HL-60 (cell line): Measurements from ENCODE around the gene LY86.

ENCODE experiments used
- CTCF ChIP-seq: IDR thresholded peaks from one replicate; pipeline ENCODE4 v1.5.1; 2011; ENCODE audit warnings: low read length, control low read depth, inconsistent platforms; ENCODE audit not compliant: insufficient read depth
- POLR2AphosphoS5 ChIP-seq: IDR thresholded peaks from 2 replicates; pipeline ENCODE4 v1.6.1; 2012; ENCODE audit warnings: low read depth
- SPI1 ChIP-seq: IDR thresholded peaks from 2 replicates; pipeline ENCODE4 v1.6.1; 2012; ENCODE audit warnings: low read depth, mild to moderate bottlenecking, borderline replicate concordance
- TF ChIP-seq, protein P1 (sequence below): IDR thresholded peaks from 2 replicates; pipeline ENCODE4 v1.6.1; 2012; ENCODE audit warnings: low read depth; ENCODE audit not compliant: insufficient replicate concordance

DNA sequence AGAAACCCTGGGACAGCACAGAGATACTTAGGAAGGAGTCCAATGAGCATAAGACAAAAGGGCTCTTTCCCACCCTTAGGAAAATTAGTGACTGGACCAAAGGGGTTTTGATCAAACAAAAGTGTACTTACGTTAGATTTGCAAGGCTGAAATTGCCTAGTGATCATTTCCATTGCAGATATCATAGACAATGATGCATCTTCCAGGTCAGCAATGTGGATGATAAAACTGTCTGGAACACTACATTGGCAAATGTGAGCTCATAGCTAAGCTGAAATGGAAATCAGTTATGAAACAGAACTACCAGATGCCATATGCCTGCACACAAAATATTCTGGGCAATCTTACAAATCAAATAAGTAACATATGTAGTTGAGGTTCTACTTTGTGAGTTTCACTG lies 34.0 kb downstream of the LY86 start:
- TF ChIP-seq CTCF, result no peak
- no peak for TF ChIP-seq POLR2AphosphoS5
- TF ChIP-seq, protein P1, sequence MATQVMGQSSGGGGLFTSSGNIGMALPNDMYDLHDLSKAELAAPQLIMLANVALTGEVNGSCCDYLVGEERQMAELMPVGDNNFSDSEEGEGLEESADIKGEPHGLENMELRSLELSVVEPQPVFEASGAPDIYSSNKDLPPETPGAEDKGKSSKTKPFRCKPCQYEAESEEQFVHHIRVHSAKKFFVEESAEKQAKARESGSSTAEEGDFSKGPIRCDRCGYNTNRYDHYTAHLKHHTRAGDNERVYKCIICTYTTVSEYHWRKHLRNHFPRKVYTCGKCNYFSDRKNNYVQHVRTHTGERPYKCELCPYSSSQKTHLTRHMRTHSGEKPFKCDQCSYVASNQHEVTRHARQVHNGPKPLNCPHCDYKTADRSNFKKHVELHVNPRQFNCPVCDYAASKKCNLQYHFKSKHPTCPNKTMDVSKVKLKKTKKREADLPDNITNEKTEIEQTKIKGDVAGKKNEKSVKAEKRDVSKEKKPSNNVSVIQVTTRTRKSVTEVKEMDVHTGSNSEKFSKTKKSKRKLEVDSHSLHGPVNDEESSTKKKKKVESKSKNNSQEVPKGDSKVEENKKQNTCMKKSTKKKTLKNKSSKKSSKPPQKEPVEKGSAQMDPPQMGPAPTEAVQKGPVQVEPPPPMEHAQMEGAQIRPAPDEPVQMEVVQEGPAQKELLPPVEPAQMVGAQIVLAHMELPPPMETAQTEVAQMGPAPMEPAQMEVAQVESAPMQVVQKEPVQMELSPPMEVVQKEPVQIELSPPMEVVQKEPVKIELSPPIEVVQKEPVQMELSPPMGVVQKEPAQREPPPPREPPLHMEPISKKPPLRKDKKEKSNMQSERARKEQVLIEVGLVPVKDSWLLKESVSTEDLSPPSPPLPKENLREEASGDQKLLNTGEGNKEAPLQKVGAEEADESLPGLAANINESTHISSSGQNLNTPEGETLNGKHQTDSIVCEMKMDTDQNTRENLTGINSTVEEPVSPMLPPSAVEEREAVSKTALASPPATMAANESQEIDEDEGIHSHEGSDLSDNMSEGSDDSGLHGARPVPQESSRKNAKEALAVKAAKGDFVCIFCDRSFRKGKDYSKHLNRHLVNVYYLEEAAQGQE, result no peak
- no peak for TF ChIP-seq SPI1
